Colonic mucosa (tissue), 4 donors: ENCODE measurements around the gene SIM2. TPM values are rescaled to one million over a fixed set of nuclear protein-coding genes. Genes with fewer than 3 reads are reported as not detected.
A peak's percentile ranks its signal among the peaks of the same experiment; 100 is the strongest.

ENCODE experiments used
- DNase-seq: peaks from one replicate; pipeline ENCODE4 v3.0.0-alpha.2; 2020
- H3K27ac ChIP-seq: fragments of 200-600 bp; one replicate; pipeline ENCODE4 v1.8.0; 2021
- H3K27me3 ChIP-seq: fragments of 200-600 bp; one replicate; pipeline ENCODE4 v1.8.0; 2021
- H3K36me3 ChIP-seq: fragments of 200-600 bp; one replicate; pipeline ENCODE4 v1.8.0; 2021
- H3K4me1 ChIP-seq: fragments of 200-600 bp; one replicate; pipeline ENCODE4 v1.8.0; 2021; ENCODE audit warnings: mild to moderate bottlenecking
- H3K4me3 ChIP-seq: fragments of 200-600 bp; one replicate; pipeline ENCODE4 v1.8.0; 2021
- H3K9ac ChIP-seq, 2 donors: one replicate each; pipeline ENCODE4 v1.7.0; 2013; ENCODE audit warnings: control low read depth in 2 of 2, low read depth in 2 of 2, low read length in 2 of 2
- H3K9me3 ChIP-seq: fragments of 200-600 bp; one replicate; pipeline ENCODE4 v1.8.0; 2021
- intact Hi-C: fragments of 100-400 bp; cut with DNase I; formaldehyde crosslinking; loops from one replicate; pipeline ENCODE4 v1.14.1; 2022
- total RNA-seq, 2 donors: library from RNA; stranded (reverse); fragmentation: NEBNext Ultra II Directional in 1 of 2; extraction: Animal tissue kit (Norgen Biotek cat#: 25700) in 1 of 2; gene quantifications; one replicate each; pipeline ENCODE4 v1.2.1, GENCODE V29; 2021
- TF ChIP-seq, protein P1 (sequence below): fragments of 200-600 bp; IDR thresholded peaks from one replicate; pipeline ENCODE4 v1.8.0; 2022; ENCODE audit warnings: antibody characterized with exemption, mild to moderate bottlenecking
- donor health status: healthy.
- donor health status: DM: no; HTN: no; CAD: no.
- donor health status: DM: no; HTN: no; CAD: no.

Gene SIM2
- total RNA-seq, 2 donors from 2014 or later: 0.07 to 0.08 TPM

DNA sequence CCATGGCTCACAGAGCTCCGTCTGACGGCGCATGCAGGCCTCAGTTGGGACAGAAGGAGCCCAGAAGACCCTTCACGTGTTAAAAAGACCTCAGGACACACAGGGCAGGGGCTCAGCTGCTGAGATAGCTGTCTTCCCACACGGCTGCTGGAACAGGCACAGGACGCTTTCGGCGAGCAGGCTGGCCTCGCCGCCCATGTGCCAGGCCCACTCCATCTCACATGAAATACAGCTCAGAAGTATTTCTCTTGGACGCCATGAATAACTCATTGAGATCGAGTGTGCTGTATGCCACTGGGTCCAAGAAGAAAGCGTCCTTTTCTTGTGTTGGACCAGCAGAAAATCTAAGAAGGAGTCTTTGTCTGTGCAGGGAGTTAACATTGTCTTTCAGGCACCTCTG lies 69.6 kb downstream of the SIM2 start:
- Histone ChIP-seq H3K4me1 (no peaks in the 10 kb centered on the region), H3K36me3 (no peaks in the 10 kb centered on the region), H3K27ac (no peak overlapping the region), H3K9me3 (no peaks in the 10 kb centered on the region), H3K27me3 (no peaks in the 10 kb centered on the region), H3K9ac (no peak overlapping the region), H3K4me3 (no peak overlapping the region)
- intact Hi-C loops: no loop called here
- TF ChIP-seq, protein P1, sequence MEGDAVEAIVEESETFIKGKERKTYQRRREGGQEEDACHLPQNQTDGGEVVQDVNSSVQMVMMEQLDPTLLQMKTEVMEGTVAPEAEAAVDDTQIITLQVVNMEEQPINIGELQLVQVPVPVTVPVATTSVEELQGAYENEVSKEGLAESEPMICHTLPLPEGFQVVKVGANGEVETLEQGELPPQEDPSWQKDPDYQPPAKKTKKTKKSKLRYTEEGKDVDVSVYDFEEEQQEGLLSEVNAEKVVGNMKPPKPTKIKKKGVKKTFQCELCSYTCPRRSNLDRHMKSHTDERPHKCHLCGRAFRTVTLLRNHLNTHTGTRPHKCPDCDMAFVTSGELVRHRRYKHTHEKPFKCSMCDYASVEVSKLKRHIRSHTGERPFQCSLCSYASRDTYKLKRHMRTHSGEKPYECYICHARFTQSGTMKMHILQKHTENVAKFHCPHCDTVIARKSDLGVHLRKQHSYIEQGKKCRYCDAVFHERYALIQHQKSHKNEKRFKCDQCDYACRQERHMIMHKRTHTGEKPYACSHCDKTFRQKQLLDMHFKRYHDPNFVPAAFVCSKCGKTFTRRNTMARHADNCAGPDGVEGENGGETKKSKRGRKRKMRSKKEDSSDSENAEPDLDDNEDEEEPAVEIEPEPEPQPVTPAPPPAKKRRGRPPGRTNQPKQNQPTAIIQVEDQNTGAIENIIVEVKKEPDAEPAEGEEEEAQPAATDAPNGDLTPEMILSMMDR: no peak
- no peak for DNase-seq

DNA sequence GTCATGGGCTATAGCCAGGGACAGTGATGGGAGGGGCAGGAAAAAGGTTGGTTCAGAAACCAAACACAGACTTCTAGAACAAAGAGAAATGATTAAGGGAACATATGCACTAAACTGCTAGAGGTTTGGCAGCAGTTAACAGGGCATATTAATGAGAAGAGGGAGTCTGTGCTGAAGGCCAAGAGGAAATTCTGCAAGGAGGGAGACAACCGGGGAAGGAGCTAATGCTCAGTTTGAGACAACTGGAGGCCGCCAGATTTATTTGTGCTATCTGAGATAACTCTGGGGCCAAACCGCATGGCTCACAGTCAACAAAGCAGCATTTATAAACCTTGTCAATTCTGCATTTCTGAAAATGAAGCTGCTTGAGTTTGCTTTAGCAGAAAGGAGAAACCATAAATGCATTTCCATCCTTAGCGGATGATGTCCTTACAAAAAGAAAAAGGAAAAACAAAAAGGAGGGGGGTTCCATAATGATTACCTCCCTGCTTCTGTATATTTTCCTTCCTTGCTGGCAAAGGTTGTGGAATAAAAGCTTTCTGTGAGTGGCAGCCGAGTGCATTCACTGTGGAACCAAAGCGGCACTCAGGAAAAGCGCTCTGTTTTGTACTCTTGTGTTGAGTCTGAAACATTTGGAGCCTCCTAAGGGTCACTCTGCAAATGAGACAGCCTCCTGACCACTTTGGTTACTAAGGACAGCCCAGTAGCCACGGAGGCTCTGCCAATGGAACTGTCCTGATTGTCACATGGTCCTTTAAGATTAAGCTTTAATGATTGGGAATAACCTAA lies 70.3 kb downstream of the SIM2 start:
- Histone ChIP-seq H3K9me3 (no peaks in the 10 kb centered on the region), H3K4me1 (no peaks in the 10 kb centered on the region), H3K27me3 (no peaks in the 10 kb centered on the region), H3K27ac (no peak overlapping the region), H3K36me3 (no peaks in the 10 kb centered on the region), H3K4me3 (no peak overlapping the region), H3K9ac (peak overlapping the region in 1 of 2 donors; percentile 6)
- no peak for DNase-seq
- TF ChIP-seq, protein P1: no peak
- intact Hi-C loops: no loop called here

DNA sequence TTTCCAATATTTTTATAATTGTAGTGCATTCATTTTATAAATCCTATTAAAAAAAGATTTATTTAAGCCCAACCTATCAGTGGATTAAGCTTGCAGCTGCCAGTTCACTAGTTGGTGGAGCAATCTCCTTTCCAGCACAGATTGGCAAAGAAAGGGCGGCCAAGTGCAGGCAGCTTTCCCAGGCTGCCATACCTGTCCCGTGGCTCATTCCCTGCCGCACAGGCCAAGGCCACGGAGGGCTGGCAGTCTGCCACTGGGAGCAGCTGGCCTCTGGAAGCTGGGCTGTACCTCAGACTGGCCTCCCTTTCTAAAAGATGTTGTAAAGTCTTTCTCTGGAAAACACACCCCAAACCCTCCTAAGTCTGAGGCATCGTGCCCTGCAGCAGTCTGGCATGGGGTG lies 74.2 kb downstream of the SIM2 start:
- TF ChIP-seq, protein P1: no peak
- intact Hi-C loops: no loop called here
- Histone ChIP-seq H3K9ac (no peak overlapping the region), H3K36me3 (no peaks in the 10 kb centered on the region), H3K4me3 (no peak overlapping the region), H3K27ac (no peak overlapping the region), H3K9me3 (no peaks in the 10 kb centered on the region), H3K27me3 (no peaks in the 10 kb centered on the region), H3K4me1 (no peaks in the 10 kb centered on the region)
- DNase-seq: peak; percentile 80

DNA sequence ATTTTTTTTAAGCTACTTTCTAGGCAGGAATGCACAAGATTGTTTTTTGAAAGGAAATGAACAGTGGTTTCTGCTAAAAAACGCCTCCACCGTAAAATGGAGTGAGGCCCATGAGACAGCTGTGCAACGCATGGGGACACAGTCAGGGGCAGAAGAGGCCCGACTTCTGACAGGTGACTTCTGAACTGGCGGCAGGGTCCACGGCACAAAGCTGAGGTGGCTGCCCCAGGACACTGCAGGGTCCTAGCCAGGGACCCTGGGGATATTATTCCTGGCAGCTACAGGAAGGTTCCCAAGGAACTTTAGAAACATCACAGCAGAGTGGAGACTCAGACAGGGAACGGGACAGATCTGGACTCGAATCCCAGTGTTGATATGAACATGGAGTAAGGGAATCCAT lies 75.1 kb downstream of the SIM2 start:
- H3K27ac ChIP-seq: no peak overlapping the region
- no peak for DNase-seq
- TF ChIP-seq, protein P1: no peak

DNA sequence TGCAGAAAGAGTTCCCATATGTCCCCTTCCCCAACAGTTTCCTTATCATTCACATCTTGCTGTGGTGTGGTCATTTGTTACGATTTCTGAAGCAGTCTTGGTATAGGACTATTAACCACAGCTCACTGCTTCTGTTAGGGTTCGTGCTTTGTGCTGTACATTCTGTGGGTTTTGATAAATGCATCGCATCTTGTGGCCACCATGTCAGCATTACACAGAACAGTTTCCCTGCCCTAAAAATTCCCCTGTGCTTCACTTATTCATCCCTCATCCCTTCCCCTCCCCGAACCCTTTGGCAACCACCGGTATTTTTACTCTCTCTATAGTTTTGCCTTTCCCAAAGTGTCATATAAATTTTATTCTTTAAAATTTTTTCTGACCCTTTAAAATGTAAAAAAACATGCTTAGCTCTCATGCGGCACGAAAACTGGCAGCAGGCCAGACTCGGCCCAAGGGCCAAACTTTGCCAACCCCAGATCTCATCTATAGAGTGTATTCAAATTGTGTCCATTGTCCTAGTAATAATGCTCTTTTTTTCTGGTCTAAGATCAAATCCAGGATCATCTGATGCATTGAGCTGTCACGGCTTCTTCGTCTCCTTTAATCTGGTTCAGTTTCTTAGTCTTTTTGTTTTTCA lies 78.2 kb downstream of the SIM2 start:
- no peak overlapping the region for H3K4me3 ChIP-seq
- TF ChIP-seq, protein P1: no peak
- DNase-seq: no peak
- H3K27ac ChIP-seq: no peak overlapping the region
- H3K9me3 ChIP-seq: no peaks in the 10 kb centered on the region
- H3K4me1 ChIP-seq: no peaks in the 10 kb centered on the region
- intact Hi-C loops: no loop called here
- H3K36me3 ChIP-seq: no peaks in the 10 kb centered on the region
- no peaks in the 10 kb centered on the region for H3K27me3 ChIP-seq
- no peak overlapping the region for H3K9ac ChIP-seq

More for the DNA sequence above, 75.1 kb downstream of the SIM2 start:
- Histone ChIP-seq H3K4me1 (no peaks in the 10 kb centered on the region), H3K9me3 (no peaks in the 10 kb centered on the region), H3K4me3 (no peak overlapping the region), H3K9ac (no peak overlapping the region), H3K27me3 (no peaks in the 10 kb centered on the region), H3K36me3 (no peaks in the 10 kb centered on the region)
- intact Hi-C loops: no loop called here
